ENCODE results near the gene TEX14.
"Not testable (repeated sequence)": the region's sequence is repeated elsewhere in the genome, so short reads cannot be mapped to it uniquely, and the experiment has no call there.

The TEX14 gene

GRCh38 chr17:58593123-58593522 lies 98.7 kb downstream of the TEX14 start:
- DNase-seq = no peak

- no peak for DNase-seq
Measured at GRCh38 chr17:58591455-58591854, 100.4 kb downstream of the TEX14 start.

GRCh38 chr17:58590377-58590776 lies 101.5 kb downstream of the TEX14 start:
- DNase-seq = no peak

GRCh38 chr17:58587713-58588117 lies 104.1 kb downstream of the TEX14 start:
- peak; percentile 32 to 53 for DNase-seq

GRCh38 chr17:58586009-58586644 lies 105.7 kb downstream of the TEX14 start:
- DNase-seq = no peak

- DNase-seq = no peak
Measured at GRCh38 chr17:58585554-58585953, 106.3 kb downstream of the TEX14 start.

- DNase-seq = no peak
Measured at GRCh38 chr17:58583486-58583885, 108.4 kb downstream of the TEX14 start.

- not testable (repeated sequence) for DNase-seq
Measured at GRCh38 chr17:58582718-58583117, 109.1 kb downstream of the TEX14 start.

GRCh38 chr17:58580671-58581070 lies 111.2 kb downstream of the TEX14 start:
- no peak for DNase-seq

- DNase-seq = peak; percentile 26 to 46
Measured at GRCh38 chr17:58577696-58578095, 114.1 kb downstream of the TEX14 start.

GRCh38 chr17:58576679-58577367 lies 115.0 kb downstream of the TEX14 start:
- DNase-seq = no peak

GRCh38 chr17:58575511-58575910 lies 116.3 kb downstream of the TEX14 start:
- DNase-seq = no peak

- DNase-seq = no peak
Measured at GRCh38 chr17:58574025-58574424, 117.8 kb downstream of the TEX14 start.

GRCh38 chr17:58572846-58573245 lies 119.0 kb downstream of the TEX14 start:
- DNase-seq = no peak

GRCh38 chr17:58570758-58571157 lies 121.1 kb downstream of the TEX14 start:
- DNase-seq = no peak

GRCh38 chr17:58569196-58569595 lies 122.6 kb downstream of the TEX14 start:
- peak; percentile 37 to 42 for DNase-seq

- DNase-seq = peak in 1 of 2 experiments; percentile 14
Measured at GRCh38 chr17:58568044-58568799, 123.6 kb downstream of the TEX14 start.

- DNase-seq = no peak
Measured at GRCh38 chr17:58565389-58566311, 126.2 kb downstream of the TEX14 start.

- no peak for DNase-seq
Measured at GRCh38 chr17:58564971-58565370, 126.9 kb downstream of the TEX14 start.

- no peak for DNase-seq
Measured at GRCh38 chr17:58564243-58564642, 127.6 kb downstream of the TEX14 start.

- DNase-seq = no peak
Measured at GRCh38 chr17:58560511-58560910, 131.3 kb downstream of the TEX14 start.

GRCh38 chr17:58557981-58558380 lies 133.9 kb downstream of the TEX14 start:
- DNase-seq = no peak

- DNase-seq = peak; percentile 64 to 76
Measured at GRCh38 chr17:58556833-58557250, 135.0 kb downstream of the TEX14 start.

Measured in Kasumi-1 (cell line).